Measurements from ENCODE around the gene TMED10. TPM values are rescaled to one million over a fixed set of nuclear protein-coding genes. Genes with fewer than 3 reads are reported as not detected.
"Not testable (repeated sequence)": the region's sequence is repeated elsewhere in the genome, so short reads cannot be mapped to it uniquely, and the experiment has no call there.

The TMED10 gene
- total RNA-seq, 2 donors from 2014 or later = 200 to 265 TPM

GRCh38 chr14:75164809-75165208, 11.6 kb downstream of the TMED10 start:
- DNase-seq (ENCODE audit: low spot score) (no peak), ATAC-seq (no peak)
- H3K9me3 Mint-ChIP-seq = no peaks in the 10 kb centered on the region
- H3K4me1 Mint-ChIP-seq (ENCODE audit: low read depth in 2 of 2) = peaks cover 41 to 49% of the 10 kb centered on the region in 2 donors
- H3K27me3 Mint-ChIP-seq = no peaks in the 10 kb centered on the region
- no peak overlapping the region for H3K27ac Mint-ChIP-seq
- H3K4me3 Mint-ChIP-seq = no peak overlapping the region
- H3K36me3 Mint-ChIP-seq = no peaks in the 10 kb centered on the region

- Mint-ChIP-seq H3K4me3 (no peak overlapping the region), H3K9me3 (no peaks in the 10 kb centered on the region), H3K27me3 (no peaks in the 10 kb centered on the region), H3K4me1 (ENCODE audit: low read depth in 2 of 2) (peaks cover 44 to 50% of the 10 kb centered on the region in 2 donors), H3K36me3 (no peaks in the 10 kb centered on the region), H3K27ac (no peak overlapping the region)
- DNase-seq (ENCODE audit: low spot score) = no peak
- no peak for ATAC-seq
These were observed 12.7 kb downstream of the TMED10 start for GRCh38 chr14:75163677-75164076.

- Mint-ChIP-seq H3K9me3 (no peaks in the 10 kb centered on the region), H3K27ac (peak overlapping the region in 1 of 2 donors; percentile 46), H3K4me3 (no peak overlapping the region), H3K4me1 (ENCODE audit: low read depth in 2 of 2) (peaks cover 34 to 44% of the 10 kb centered on the region in 2 donors), H3K27me3 (no peaks in the 10 kb centered on the region), H3K36me3 (no peaks in the 10 kb centered on the region)
- no peak for DNase-seq (ENCODE audit: low spot score)
- ATAC-seq = no peak
These were observed 13.8 kb downstream of the TMED10 start for GRCh38 chr14:75162631-75163030.

- peak; percentile 75 to 79 for ATAC-seq
- peaks cover 46 to 48% of the 10 kb centered on the region in 2 donors for H3K4me1 Mint-ChIP-seq (ENCODE audit: low read depth in 2 of 2)
These were observed 17.4 kb downstream of the TMED10 start for GRCh38 chr14:75158843-75159614.

GRCh38 chr14:75156901-75157300, 19.5 kb downstream of the TMED10 start:
- Mint-ChIP-seq H3K27me3 (no peaks in the 10 kb centered on the region), H3K36me3 (no peaks in the 10 kb centered on the region), H3K4me1 (ENCODE audit: low read depth in 2 of 2) (peaks cover 49 to 50% of the 10 kb centered on the region in 2 donors), H3K9me3 (no peaks in the 10 kb centered on the region), H3K4me3 (no peak overlapping the region), H3K27ac (no peak overlapping the region)
- ATAC-seq = no peak
- DNase-seq (ENCODE audit: low spot score) = no peak

More at GRCh38 chr14:75158843-75159614, 17.4 kb downstream of the TMED10 start:
- peak overlapping the region; percentile 40 to 51 for H3K27ac Mint-ChIP-seq
- DNase-seq (ENCODE audit: low spot score) = no peak
- H3K9me3 Mint-ChIP-seq = no peaks in the 10 kb centered on the region
- H3K27me3 Mint-ChIP-seq = no peaks in the 10 kb centered on the region
- no peaks in the 10 kb centered on the region for H3K36me3 Mint-ChIP-seq
- no peak overlapping the region for H3K4me3 Mint-ChIP-seq

- ATAC-seq = no peak
- Mint-ChIP-seq H3K9me3 (no peaks in the 10 kb centered on the region), H3K4me3 (no peak overlapping the region), H3K27ac (no peak overlapping the region), H3K36me3 (peaks cover 4% of the 10 kb centered on the region), H3K4me1 (ENCODE audit: low read depth in 2 of 2) (peaks cover 50 to 53% of the 10 kb centered on the region in 2 donors), H3K27me3 (no peaks in the 10 kb centered on the region)
- no peak for DNase-seq (ENCODE audit: low spot score)
These were observed 20.3 kb downstream of the TMED10 start for GRCh38 chr14:75156111-75156510.

GRCh38 chr14:75155169-75155568, 21.2 kb downstream of the TMED10 start:
- ATAC-seq = no peak

GRCh38 chr14:75153295-75153694, 23.1 kb downstream of the TMED10 start:
- Mint-ChIP-seq H3K9me3 (no peaks in the 10 kb centered on the region), H3K27me3 (no peaks in the 10 kb centered on the region), H3K27ac (no peak overlapping the region), H3K4me1 (ENCODE audit: low read depth in 2 of 2) (peaks cover 35 to 36% of the 10 kb centered on the region in 2 donors), H3K4me3 (no peak overlapping the region), H3K36me3 (peaks cover 8% of the 10 kb centered on the region)
- ATAC-seq = no peak
- no peak for DNase-seq (ENCODE audit: low spot score)

More at GRCh38 chr14:75155169-75155568, 21.2 kb downstream of the TMED10 start:
- no peaks in the 10 kb centered on the region for H3K9me3 Mint-ChIP-seq
- H3K36me3 Mint-ChIP-seq = peaks cover 4% of the 10 kb centered on the region
- no peak for DNase-seq (ENCODE audit: low spot score)
- H3K27me3 Mint-ChIP-seq = no peaks in the 10 kb centered on the region
- H3K4me3 Mint-ChIP-seq = no peak overlapping the region
- H3K4me1 Mint-ChIP-seq (ENCODE audit: low read depth in 2 of 2) = peaks cover 44 to 46% of the 10 kb centered on the region in 2 donors
- H3K27ac Mint-ChIP-seq = no peak overlapping the region

GRCh38 chr14:75151851-75152250, 24.6 kb downstream of the TMED10 start:
- H3K27me3 Mint-ChIP-seq = no peaks in the 10 kb centered on the region
- H3K4me3 Mint-ChIP-seq = no peak overlapping the region
- DNase-seq (ENCODE audit: low spot score) = no peak
- H3K36me3 Mint-ChIP-seq = peaks cover 9% of the 10 kb centered on the region
- no peaks in the 10 kb centered on the region for H3K9me3 Mint-ChIP-seq
- peaks cover 41% of the 10 kb centered on the region in 2 donors for H3K4me1 Mint-ChIP-seq (ENCODE audit: low read depth in 2 of 2)
- ATAC-seq = no peak
- peak overlapping the region; percentile 8 to 45 for H3K27ac Mint-ChIP-seq

GRCh38 chr14:75150637-75151036, 25.8 kb downstream of the TMED10 start:
- DNase-seq (ENCODE audit: low spot score); H3K27ac Mint-ChIP-seq; H3K27me3 Mint-ChIP-seq; H3K4me3 Mint-ChIP-seq; ATAC-seq; H3K9me3 Mint-ChIP-seq: not testable (repeated sequence)
- peaks cover 19% of the 10 kb centered on the region for H3K36me3 Mint-ChIP-seq
- peaks cover 43% of the 10 kb centered on the region in 2 donors for H3K4me1 Mint-ChIP-seq (ENCODE audit: low read depth in 2 of 2)

- Mint-ChIP-seq H3K27ac (no peak overlapping the region), H3K9me3 (no peaks in the 10 kb centered on the region), H3K4me3 (no peak overlapping the region), H3K27me3 (no peaks in the 10 kb centered on the region), H3K36me3 (peaks cover 19% of the 10 kb centered on the region), H3K4me1 (ENCODE audit: low read depth in 2 of 2) (peaks cover 40 to 41% of the 10 kb centered on the region in 2 donors)
- ATAC-seq (no peak), DNase-seq (ENCODE audit: low spot score) (no peak)
These were observed 26.3 kb downstream of the TMED10 start for GRCh38 chr14:75150150-75150549.

GRCh38 chr14:75147423-75148071, 28.9 kb downstream of the TMED10 start:
- Mint-ChIP-seq H3K27ac (peak overlapping the region; percentile 27 to 88), H3K36me3 (peaks cover 19% of the 10 kb centered on the region), H3K4me3 (peak overlapping the region; percentile 47), H3K9me3 (no peaks in the 10 kb centered on the region), H3K4me1 (ENCODE audit: low read depth in 2 of 2) (peaks cover 52 to 55% of the 10 kb centered on the region in 2 donors), H3K27me3 (no peaks in the 10 kb centered on the region)
- DNase-seq (ENCODE audit: low spot score) (peak; percentile 73), ATAC-seq (peak; percentile 93 to 97)

- peak overlapping the region; percentile 26 for H3K27ac Mint-ChIP-seq
- no peaks in the 10 kb centered on the region for H3K9me3 Mint-ChIP-seq
- ATAC-seq (peak in 1 of 2 donors; percentile 78), DNase-seq (ENCODE audit: low spot score) (no peak)
- H3K27me3 Mint-ChIP-seq = no peaks in the 10 kb centered on the region
- peak overlapping the region; percentile 38 for H3K4me3 Mint-ChIP-seq
- H3K4me1 Mint-ChIP-seq (ENCODE audit: low read depth in 2 of 2) = peaks cover 57 to 65% of the 10 kb centered on the region in 2 donors
- peaks cover 15% of the 10 kb centered on the region for H3K36me3 Mint-ChIP-seq
These were observed 31.5 kb downstream of the TMED10 start for GRCh38 chr14:75144944-75145343.
